GM10248 (cell line): ENCODE results near the gene E2F1.
"Not testable (repeated sequence)": the region's sequence is repeated elsewhere in the genome, so short reads cannot be mapped to it uniquely, and the experiment has no call there.

Source experiments
- CTCF ChIA-PET: fragments of 300-600 bp; sonication (Branson Sonifier 250); formaldehyde crosslinking; extraction: SDS; loops from one replicate; lab custom pipeline; 2021; ENCODE audit warnings: antibody characterized with exemption; lab: Yijun Ruan, JAX
- POLR2A ChIA-PET: fragments of 350-650 bp; sonication (Branson Sonifier 250); formaldehyde crosslinking; extraction: SDS; loops from one replicate; lab custom pipeline; 2020; ENCODE audit warnings: antibody characterized with exemption; lab: Yijun Ruan, JAX
- DNase-seq: peaks from one replicate; pipeline ENCODE4 v3.0.0; 2012; ENCODE audit errors: extremely low spot score
- CTCF ChIP-seq: IDR thresholded peaks from 2 replicates; pipeline ENCODE4 v1.5.1; 2012; ENCODE audit warnings: mild to moderate bottlenecking, low read depth; ENCODE audit errors: extremely low read depth, missing control alignments, control extremely low read depth

The E2F1 gene

GRCh38 chr20:33703498-33704137 is 17.4 kb upstream of the E2F1 start:
- no peak for TF ChIP-seq CTCF
- ChIA-PET CTCF (interaction anchor here (0.9 kb wide), 1 partner anchor 20 kb away, joined by 3 read pairs; no protein-coding TSS in a partner anchor), POLR2A (no interaction called here)
- DNase-seq = no peak

GRCh38 chr20:33702861-33703260 is 16.7 kb upstream of the E2F1 start:
- CTCF ChIA-PET = no interaction called here
- no peak for TF ChIP-seq CTCF
- POLR2A ChIA-PET = no interaction called here
- DNase-seq = no peak

GRCh38 chr20:33701629-33702450 is 15.7 kb upstream of the E2F1 start:
- POLR2A ChIA-PET = no interaction called here
- CTCF ChIA-PET = no interaction called here
- TF ChIP-seq CTCF = no peak
- DNase-seq = no peak

- POLR2A ChIA-PET, CTCF ChIA-PET, DNase-seq: not testable (repeated sequence)
Observed at GRCh38 chr20:33700696-33701441, 14.7 kb upstream of the E2F1 start.

- POLR2A ChIA-PET, DNase-seq, CTCF ChIA-PET: not testable (repeated sequence)
Observed at GRCh38 chr20:33698966-33699365, 12.8 kb upstream of the E2F1 start.

DNA sequence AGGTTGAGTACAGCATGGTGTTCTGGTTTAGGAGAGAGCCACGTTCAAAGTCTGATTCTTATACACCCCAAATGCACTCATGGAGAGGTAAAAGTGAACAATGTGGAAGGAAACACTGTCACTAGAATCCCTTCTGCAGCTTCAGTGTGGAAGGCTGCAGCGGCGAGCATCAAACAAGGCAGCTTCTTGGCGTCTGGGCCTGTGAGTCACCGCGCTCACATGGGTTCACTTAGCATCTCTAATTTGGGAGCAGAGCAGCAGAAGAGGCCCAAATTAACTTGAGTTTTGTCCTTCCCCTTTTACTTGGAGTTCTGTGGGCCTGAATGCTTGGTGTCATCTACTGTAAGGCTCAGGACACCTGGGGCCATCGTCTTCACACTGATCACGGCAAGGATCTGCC is 10.9 kb upstream of the E2F1 start:
- no peak for TF ChIP-seq CTCF
- POLR2A ChIA-PET = no interaction called here
- no peak for DNase-seq
- CTCF ChIA-PET = interaction anchor here (0.9 to 1.4 kb wide), 2 partner anchors 9 to 30 kb away, joined by 3 read pairs; no protein-coding TSS in a partner anchor

GRCh38 chr20:33696448-33696847 is 10.3 kb upstream of the E2F1 start:
- DNase-seq = no peak
- no peak for TF ChIP-seq CTCF
- ChIA-PET CTCF (interaction anchor here (0.9 to 2.0 kb wide), 4 partner anchors 9 to 36 kb away, joined by 3 to 6 read pairs (median 3); no protein-coding TSS in a partner anchor), POLR2A (no interaction called here)
